Vagina (tissue), 2 donors: ENCODE results near the gene APBA3.

Source experiments
- CTCF ChIP-seq, 3 experiments: fragments of 450-650 bp in 2 of 3; fragments of 200-600 bp in 1 of 3; sonication (generic) in 1 of 3; IDR thresholded peaks; one replicate each; pipeline ENCODE4 v1.5.1; 2017 to 2019; ENCODE audit warnings: antibody characterized with exemption in 3 of 3, mild to moderate bottlenecking in 2 of 3, moderate library complexity in 2 of 3
- POLR2A ChIP-seq, 2 donors: fragments of 450-650 bp; IDR thresholded peaks; one replicate each; pipeline ENCODE4 v1.6.1; 2017; ENCODE audit warnings: antibody characterized with exemption in 2 of 2, mild to moderate bottlenecking in 2 of 2, moderate library complexity in 2 of 2
- POLR2AphosphoS5 ChIP-seq, 2 donors: sonication (generic); formaldehyde crosslinking; IDR thresholded peaks; one replicate each; pipeline ENCODE4 v1.9.0; 2017; ENCODE audit warnings: antibody characterized with exemption in 2 of 2, mild to moderate bottlenecking in 2 of 2, low read depth in 1 of 2; ENCODE audit not compliant: insufficient read depth in 1 of 2

DNA sequence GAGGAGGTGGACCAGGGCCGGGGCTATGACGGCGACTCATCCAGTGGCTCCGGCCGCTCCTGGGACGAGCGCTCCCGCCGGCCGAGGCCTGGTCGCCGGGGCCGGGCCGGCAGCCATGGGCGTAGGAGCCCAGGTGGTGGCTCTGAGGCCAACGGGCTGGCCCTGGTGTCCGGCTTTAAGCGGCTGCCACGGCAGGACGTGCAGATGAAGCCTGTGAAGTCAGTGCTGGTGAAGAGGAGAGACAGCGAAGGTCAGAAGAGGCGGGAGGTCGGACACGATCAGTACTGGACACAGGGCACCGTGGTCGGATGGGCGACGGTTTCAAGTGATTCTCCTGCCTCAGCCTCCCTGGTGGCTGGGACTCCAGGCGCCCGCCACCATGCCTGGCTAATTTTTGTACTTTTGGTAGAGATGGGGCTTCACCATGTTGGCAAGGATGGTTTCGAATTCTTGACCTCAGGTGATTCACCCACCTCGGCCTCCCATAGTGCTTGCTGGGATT, 31.0 kb downstream of the APBA3 start:
- TF ChIP-seq POLR2AphosphoS5 (IDR thresholded peaks at IDR 0.05; ENCODE audit: insufficient read depth in 1 of 2, low read depth in 1 of 2) (no peak), CTCF (IDR thresholded peaks at IDR 0.05) (no peak), POLR2A (IDR thresholded peaks at IDR 0.05) (no peak)
